Mucosa of descending colon (tissue), 3 donors: ENCODE data around the gene VWA8. TPM values are rescaled to one million over a fixed set of nuclear protein-coding genes. Genes with fewer than 3 reads are reported as not detected.

Source experiments
- ATAC-seq: fragments of 200-7000 bp; cut with Tn5 transposase; one replicate; pipeline ENCODE4 v1.9.1; 2020; ENCODE audit warnings: mild to moderate bottlenecking, moderate library complexity
- DNase-seq, 3 donors: peaks; one replicate each; pipeline ENCODE4 v3.0.0-alpha.2; 2020
- H3K36me3 ChIP-seq: fragments of 200-600 bp; one replicate; pipeline ENCODE4 v1.8.0; 2021; ENCODE audit warnings: low read depth, mild to moderate bottlenecking
- H3K4me1 ChIP-seq: fragments of 200-600 bp; one replicate; pipeline ENCODE4 v1.8.0; 2021; ENCODE audit warnings: low read depth, mild to moderate bottlenecking
- H3K4me3 ChIP-seq: fragments of 200-600 bp; one replicate; pipeline ENCODE4 v1.8.0; 2021; ENCODE audit warnings: mild to moderate bottlenecking
- H3K9me3 ChIP-seq: fragments of 200-600 bp; one replicate; pipeline ENCODE4 v1.8.0; 2021; ENCODE audit warnings: mild to moderate bottlenecking
- intact Hi-C, 2 donors: fragments of 100-400 bp; cut with DNase I in 1 of 2; cut with micrococcal nuclease in 1 of 2; formaldehyde crosslinking; loops; one replicate each; pipeline versions ENCODE4 v1.11.0 to v1.11.1; 2022; cut with DNase I, micrococcal nuclease
- total RNA-seq, 3 donors: library from RNA; stranded (reverse); fragmentation: NEBNext Ultra II Directional in 2 of 3; extraction: Animal tissue kit (Norgen Biotek cat#: 25700) in 2 of 3; gene quantifications; one replicate each; pipeline versions ENCODE4 v1.2.1 to v1.2.4, GENCODE V29; 2021 to 2023
- TF ChIP-seq, protein P1 (sequence below): fragments of 200-600 bp; IDR thresholded peaks from one replicate; pipeline ENCODE4 v1.8.0; 2022; ENCODE audit warnings: antibody characterized with exemption, mild to moderate bottlenecking
- donor health status: DM: no; HTN: no; CAD: no; lungs with moderate emphysema.
- donor health status: DM: no; HTN: no; CAD: no.
- donor health status: DM: no; HTN: yes; CAD: no.

The VWA8 gene
- total RNA-seq, 3 donors from 2014 or later = 19.1 to 31.5 (median 27.0) TPM

DNA sequence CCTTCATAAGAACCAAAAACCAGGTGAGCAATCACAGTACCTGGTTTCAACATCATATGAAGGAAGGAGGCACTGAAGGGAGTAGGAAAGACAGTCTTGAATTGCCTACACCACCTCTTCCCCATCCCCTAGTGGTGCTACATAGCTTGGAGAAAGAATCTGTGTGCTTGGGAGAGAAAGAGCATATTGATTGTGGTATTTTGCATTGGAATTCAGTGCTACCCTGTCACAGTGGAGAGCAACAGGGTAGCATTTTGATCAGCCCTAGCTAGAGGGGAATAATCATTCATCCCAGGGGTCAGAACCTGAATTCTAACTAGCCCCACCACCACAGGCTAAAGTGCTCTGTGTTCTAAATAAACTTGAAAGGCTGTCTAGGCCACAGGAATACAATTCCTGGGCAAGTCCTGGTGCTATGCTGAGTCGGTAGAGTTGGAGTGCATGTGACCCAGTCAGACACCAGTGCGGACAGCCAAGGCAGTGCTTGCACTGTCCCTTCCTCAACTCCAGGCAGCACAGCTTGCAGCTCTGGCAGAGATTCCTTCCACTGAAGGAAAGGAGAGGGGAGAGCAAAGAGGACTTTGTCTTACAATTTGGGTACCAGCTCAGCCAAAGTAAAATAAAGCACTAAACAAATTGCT, 158.7 kb downstream of the VWA8 start:
- no peaks in the 10 kb centered on the region for H3K4me1 ChIP-seq
- H3K36me3 ChIP-seq = no peaks in the 10 kb centered on the region
- intact Hi-C loops = no loop called here
- no peak overlapping the region for H3K4me3 ChIP-seq
- ATAC-seq = no peak
- H3K9me3 ChIP-seq = no peaks in the 10 kb centered on the region
- TF ChIP-seq, protein P1, sequence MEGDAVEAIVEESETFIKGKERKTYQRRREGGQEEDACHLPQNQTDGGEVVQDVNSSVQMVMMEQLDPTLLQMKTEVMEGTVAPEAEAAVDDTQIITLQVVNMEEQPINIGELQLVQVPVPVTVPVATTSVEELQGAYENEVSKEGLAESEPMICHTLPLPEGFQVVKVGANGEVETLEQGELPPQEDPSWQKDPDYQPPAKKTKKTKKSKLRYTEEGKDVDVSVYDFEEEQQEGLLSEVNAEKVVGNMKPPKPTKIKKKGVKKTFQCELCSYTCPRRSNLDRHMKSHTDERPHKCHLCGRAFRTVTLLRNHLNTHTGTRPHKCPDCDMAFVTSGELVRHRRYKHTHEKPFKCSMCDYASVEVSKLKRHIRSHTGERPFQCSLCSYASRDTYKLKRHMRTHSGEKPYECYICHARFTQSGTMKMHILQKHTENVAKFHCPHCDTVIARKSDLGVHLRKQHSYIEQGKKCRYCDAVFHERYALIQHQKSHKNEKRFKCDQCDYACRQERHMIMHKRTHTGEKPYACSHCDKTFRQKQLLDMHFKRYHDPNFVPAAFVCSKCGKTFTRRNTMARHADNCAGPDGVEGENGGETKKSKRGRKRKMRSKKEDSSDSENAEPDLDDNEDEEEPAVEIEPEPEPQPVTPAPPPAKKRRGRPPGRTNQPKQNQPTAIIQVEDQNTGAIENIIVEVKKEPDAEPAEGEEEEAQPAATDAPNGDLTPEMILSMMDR = no peak
- no peak for DNase-seq

DNA sequence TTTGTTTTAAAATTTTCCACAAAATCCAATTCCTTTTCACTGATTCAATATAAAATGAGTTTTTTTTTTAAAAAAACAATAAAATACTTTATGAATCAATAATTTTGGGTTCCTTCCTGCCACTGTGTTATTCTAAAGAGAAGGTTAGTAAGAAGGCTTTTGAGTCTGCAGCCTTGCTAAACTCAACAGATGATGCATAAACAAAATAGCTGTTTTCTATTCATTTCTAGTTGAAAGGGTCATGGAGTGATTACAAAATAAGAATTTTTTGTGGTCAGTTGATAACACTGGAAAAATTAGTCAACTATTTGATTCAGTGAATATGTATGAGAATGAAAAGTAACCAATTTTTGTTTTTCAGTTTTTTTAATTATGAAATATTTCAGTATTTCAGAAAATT, 169.9 kb downstream of the VWA8 start:
- Histone ChIP-seq H3K9me3 (no peaks in the 10 kb centered on the region), H3K4me3 (no peak overlapping the region), H3K36me3 (no peaks in the 10 kb centered on the region), H3K4me1 (no peaks in the 10 kb centered on the region)
- intact Hi-C loops = no loop called here
- DNase-seq (no peak), ATAC-seq (no peak)
- TF ChIP-seq, protein P1 = no peak

DNA sequence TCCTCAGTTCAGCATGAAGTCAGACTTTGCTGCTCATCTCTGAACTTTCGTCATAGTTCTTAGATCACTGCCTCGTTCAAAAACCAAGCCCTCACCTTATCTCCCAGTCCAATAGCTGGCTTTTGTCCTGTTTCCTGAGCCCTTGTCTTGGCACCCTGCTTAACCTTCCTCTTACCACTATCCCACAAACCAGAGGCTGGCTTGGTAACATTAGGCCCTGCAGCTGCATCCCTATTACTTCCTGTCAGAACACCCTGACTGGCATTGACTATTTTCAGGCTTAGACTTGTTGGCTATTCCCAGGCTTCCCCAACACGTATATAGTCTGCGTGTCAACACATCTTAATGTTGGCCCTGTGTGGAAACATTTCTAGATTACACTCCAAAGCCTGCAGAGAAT, 172.4 kb downstream of the VWA8 start:
- intact Hi-C loops = no loop called here
- Histone ChIP-seq H3K4me1 (no peaks in the 10 kb centered on the region), H3K36me3 (no peaks in the 10 kb centered on the region), H3K9me3 (no peaks in the 10 kb centered on the region), H3K4me3 (no peak overlapping the region)
- DNase-seq (no peak), ATAC-seq (no peak)
- TF ChIP-seq, protein P1 = no peak

DNA sequence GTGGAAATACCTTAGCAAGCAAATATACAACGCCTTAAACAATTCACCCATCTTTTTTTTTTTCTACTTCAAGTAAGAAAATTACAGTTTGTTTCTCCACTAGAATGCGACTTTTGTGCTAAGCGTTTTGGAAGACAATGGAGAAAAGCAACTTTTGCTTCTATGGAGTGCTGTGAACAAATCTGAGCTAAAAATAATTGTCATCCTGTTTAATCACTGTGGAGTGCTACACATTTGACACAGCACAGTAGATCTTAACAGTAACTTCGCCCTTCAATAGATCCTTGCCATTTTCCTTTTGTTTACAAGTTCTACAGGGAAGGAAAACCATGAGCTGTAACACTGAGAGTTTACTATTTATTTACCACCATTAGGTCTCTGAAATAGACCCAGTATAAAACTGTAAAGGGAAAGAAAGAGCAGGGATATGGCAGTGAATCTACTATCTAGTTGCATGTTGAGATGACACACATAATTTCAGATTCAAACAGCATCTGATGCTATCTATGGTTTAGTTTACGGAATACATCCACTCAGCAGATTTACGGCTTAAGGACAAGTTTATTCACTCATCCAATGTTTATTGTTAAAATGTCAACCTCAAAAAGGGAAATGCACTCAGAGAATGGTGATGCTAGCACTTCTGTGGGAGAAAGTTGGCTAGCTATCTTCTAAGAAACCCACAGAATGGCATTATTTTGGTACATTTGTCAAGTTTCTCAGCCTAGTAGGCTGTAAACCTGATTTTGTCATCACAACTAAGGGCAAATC, 175.3 kb downstream of the VWA8 start:
- H3K4me1 ChIP-seq = no peaks in the 10 kb centered on the region
- ATAC-seq (no peak), DNase-seq (no peak)
- no peak overlapping the region for H3K4me3 ChIP-seq
- intact Hi-C loops = no loop called here
- no peaks in the 10 kb centered on the region for H3K36me3 ChIP-seq
- TF ChIP-seq, protein P1 = no peak
- no peaks in the 10 kb centered on the region for H3K9me3 ChIP-seq

DNA sequence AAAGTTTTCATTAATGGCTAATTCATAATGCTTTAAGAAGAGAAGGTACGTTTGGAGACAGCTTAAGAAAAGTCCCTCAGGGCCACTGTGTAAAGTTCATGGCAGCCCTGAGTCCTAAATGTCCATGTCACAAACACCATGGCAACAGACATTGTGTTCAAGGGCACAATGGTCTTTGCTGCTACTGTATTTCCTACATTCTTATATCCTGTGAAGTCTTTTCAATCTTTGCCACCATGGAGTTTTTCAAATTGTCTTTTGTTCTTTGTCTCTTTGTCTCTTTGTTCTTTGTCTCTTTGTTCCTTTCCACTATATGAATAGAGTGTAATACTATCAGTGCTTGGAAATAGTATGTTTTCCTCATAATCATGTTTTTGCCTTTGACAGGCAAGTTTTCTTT, 178.8 kb downstream of the VWA8 start:
- TF ChIP-seq, protein P1 = no peak
- no peaks in the 10 kb centered on the region for H3K4me1 ChIP-seq
- no peak overlapping the region for H3K4me3 ChIP-seq
- H3K9me3 ChIP-seq = no peaks in the 10 kb centered on the region
- no peak for ATAC-seq
- DNase-seq = no peak
- H3K36me3 ChIP-seq = no peaks in the 10 kb centered on the region
- intact Hi-C loops = no loop called here
